ENCODE measurements around the gene COX17.

The COX17 gene

GRCh38 chr3:119642746-119643473 is 34.3 kb downstream of the COX17 start:
- Mint-ChIP-seq H3K27ac (no peak overlapping the region), H3K9me3 (peaks cover 7% of the 10 kb centered on the region), H3K36me3 (ENCODE audit: low read depth) (peaks cover 14% of the 10 kb centered on the region), H3K4me1 (ENCODE audit: low read depth) (peaks cover 20% of the 10 kb centered on the region), H3K4me3 (no peak overlapping the region), H3K27me3 (ENCODE audit: low read depth) (no peaks in the 10 kb centered on the region)

GRCh38 chr3:119641416-119641815 is 35.8 kb downstream of the COX17 start:
- peaks cover 7% of the 10 kb centered on the region for H3K9me3 Mint-ChIP-seq
- peaks cover 29% of the 10 kb centered on the region for H3K4me1 Mint-ChIP-seq (ENCODE audit: low read depth)
- H3K36me3 Mint-ChIP-seq (ENCODE audit: low read depth) = peaks cover 12% of the 10 kb centered on the region
- H3K27ac Mint-ChIP-seq = no peak overlapping the region
- no peaks in the 10 kb centered on the region for H3K27me3 Mint-ChIP-seq (ENCODE audit: low read depth)
- no peak overlapping the region for H3K4me3 Mint-ChIP-seq

GRCh38 chr3:119639494-119640350 is 37.5 kb downstream of the COX17 start:
- Mint-ChIP-seq H3K36me3 (ENCODE audit: low read depth) (peaks cover 11% of the 10 kb centered on the region), H3K4me3 (peak overlapping the region; percentile 52), H3K27me3 (ENCODE audit: low read depth) (no peaks in the 10 kb centered on the region), H3K9me3 (peaks cover 7% of the 10 kb centered on the region), H3K27ac (peak overlapping the region; percentile 85), H3K4me1 (ENCODE audit: low read depth) (peaks cover 29% of the 10 kb centered on the region)

GRCh38 chr3:119637679-119638477 is 39.3 kb downstream of the COX17 start:
- H3K27ac Mint-ChIP-seq = peak overlapping the region; percentile 85
- H3K4me3 Mint-ChIP-seq = peak overlapping the region; percentile 27
- peaks cover 7% of the 10 kb centered on the region for H3K9me3 Mint-ChIP-seq
- H3K27me3 Mint-ChIP-seq (ENCODE audit: low read depth) = no peaks in the 10 kb centered on the region
- H3K4me1 Mint-ChIP-seq (ENCODE audit: low read depth) = peaks cover 27% of the 10 kb centered on the region
- H3K36me3 Mint-ChIP-seq (ENCODE audit: low read depth) = peaks cover 11% of the 10 kb centered on the region

- Mint-ChIP-seq H3K4me1 (ENCODE audit: low read depth) (peaks cover 27% of the 10 kb centered on the region), H3K36me3 (ENCODE audit: low read depth) (peaks cover 11% of the 10 kb centered on the region), H3K27ac (no peak overlapping the region), H3K9me3 (peaks cover 7% of the 10 kb centered on the region), H3K4me3 (no peak overlapping the region), H3K27me3 (ENCODE audit: low read depth) (no peaks in the 10 kb centered on the region)
These were observed 40.2 kb downstream of the COX17 start for GRCh38 chr3:119636891-119637611.

GRCh38 chr3:119636249-119636648 is 41.0 kb downstream of the COX17 start:
- Mint-ChIP-seq H3K4me1 (ENCODE audit: low read depth) (peaks cover 27% of the 10 kb centered on the region), H3K36me3 (ENCODE audit: low read depth) (peaks cover 11% of the 10 kb centered on the region), H3K9me3 (peaks cover 7% of the 10 kb centered on the region), H3K27ac (no peak overlapping the region), H3K4me3 (no peak overlapping the region), H3K27me3 (ENCODE audit: low read depth) (no peaks in the 10 kb centered on the region)

GRCh38 chr3:119635719-119636118 is 41.5 kb downstream of the COX17 start:
- H3K9me3 Mint-ChIP-seq = peaks cover 7% of the 10 kb centered on the region
- peaks cover 8% of the 10 kb centered on the region for H3K36me3 Mint-ChIP-seq (ENCODE audit: low read depth)
- peaks cover 27% of the 10 kb centered on the region for H3K4me1 Mint-ChIP-seq (ENCODE audit: low read depth)
- no peak overlapping the region for H3K4me3 Mint-ChIP-seq
- H3K27me3 Mint-ChIP-seq (ENCODE audit: low read depth) = no peaks in the 10 kb centered on the region
- no peak overlapping the region for H3K27ac Mint-ChIP-seq

GRCh38 chr3:119632829-119633228 is 44.4 kb downstream of the COX17 start:
- Mint-ChIP-seq H3K36me3 (ENCODE audit: low read depth) (no peaks in the 10 kb centered on the region), H3K27me3 (ENCODE audit: low read depth) (no peaks in the 10 kb centered on the region), H3K9me3 (no peaks in the 10 kb centered on the region), H3K27ac (no peak overlapping the region), H3K4me1 (ENCODE audit: low read depth) (peaks cover 21% of the 10 kb centered on the region), H3K4me3 (no peak overlapping the region)

- Mint-ChIP-seq H3K4me1 (ENCODE audit: low read depth) (peaks cover 23% of the 10 kb centered on the region), H3K9me3 (no peaks in the 10 kb centered on the region), H3K27ac (no peak overlapping the region), H3K4me3 (no peak overlapping the region), H3K27me3 (ENCODE audit: low read depth) (peaks cover 3% of the 10 kb centered on the region), H3K36me3 (ENCODE audit: low read depth) (no peaks in the 10 kb centered on the region)
These were observed 45.0 kb downstream of the COX17 start for GRCh38 chr3:119632216-119632615.

- H3K27me3 Mint-ChIP-seq (ENCODE audit: low read depth) = peaks cover 3% of the 10 kb centered on the region
- peaks cover 21% of the 10 kb centered on the region for H3K4me1 Mint-ChIP-seq (ENCODE audit: low read depth)
- no peak overlapping the region for H3K4me3 Mint-ChIP-seq
- H3K27ac Mint-ChIP-seq = no peak overlapping the region
- no peaks in the 10 kb centered on the region for H3K9me3 Mint-ChIP-seq
- H3K36me3 Mint-ChIP-seq (ENCODE audit: low read depth) = no peaks in the 10 kb centered on the region
These were observed 45.7 kb downstream of the COX17 start for GRCh38 chr3:119631516-119631915.

- Mint-ChIP-seq H3K9me3 (no peaks in the 10 kb centered on the region), H3K36me3 (ENCODE audit: low read depth) (no peaks in the 10 kb centered on the region), H3K4me3 (no peak overlapping the region), H3K27ac (no peak overlapping the region), H3K4me1 (ENCODE audit: low read depth) (peaks cover 22% of the 10 kb centered on the region), H3K27me3 (ENCODE audit: low read depth) (peaks cover 3% of the 10 kb centered on the region)
These were observed 46.3 kb downstream of the COX17 start for GRCh38 chr3:119630880-119631329.

GRCh38 chr3:119630128-119630879 is 46.9 kb downstream of the COX17 start:
- Mint-ChIP-seq H3K4me3 (no peak overlapping the region), H3K27me3 (ENCODE audit: low read depth) (peaks cover 3% of the 10 kb centered on the region), H3K27ac (no peak overlapping the region), H3K36me3 (ENCODE audit: low read depth) (no peaks in the 10 kb centered on the region), H3K4me1 (ENCODE audit: low read depth) (peaks cover 22% of the 10 kb centered on the region), H3K9me3 (no peaks in the 10 kb centered on the region)

- peaks cover 22% of the 10 kb centered on the region for H3K4me1 Mint-ChIP-seq (ENCODE audit: low read depth)
These were observed 48.3 kb downstream of the COX17 start for GRCh38 chr3:119628816-119629445.

More at GRCh38 chr3:119628816-119629445, 48.3 kb downstream of the COX17 start:
- no peak overlapping the region for H3K4me3 Mint-ChIP-seq
- peaks cover 3% of the 10 kb centered on the region for H3K27me3 Mint-ChIP-seq (ENCODE audit: low read depth)
- H3K36me3 Mint-ChIP-seq (ENCODE audit: low read depth) = no peaks in the 10 kb centered on the region
- no peaks in the 10 kb centered on the region for H3K9me3 Mint-ChIP-seq
- peak overlapping the region; percentile 27 for H3K27ac Mint-ChIP-seq

All from T-helper 1 cell treated with Interleukin-12 subunit alpha and Interleukin-12 subunit beta and Interleukin-4 antibody, amounts not matched to agents 30 μg/mL and 1 μg/mL, for 36 hours (primary cell).